ENCODE measurements around the gene RIMBP3C. TPM values are rescaled to one million over a fixed set of nuclear protein-coding genes. Genes with fewer than 3 reads are reported as not detected.
A peak's percentile ranks its signal among the peaks of the same experiment; 100 is the strongest.
"Not testable (repeated sequence)": the region's sequence is repeated elsewhere in the genome, so short reads cannot be mapped to it uniquely, and the experiment has no call there.

Gene RIMBP3C
- total RNA-seq, 3 donors from 2014 or later: 0.15 TPM; not detected in 2

DNA sequence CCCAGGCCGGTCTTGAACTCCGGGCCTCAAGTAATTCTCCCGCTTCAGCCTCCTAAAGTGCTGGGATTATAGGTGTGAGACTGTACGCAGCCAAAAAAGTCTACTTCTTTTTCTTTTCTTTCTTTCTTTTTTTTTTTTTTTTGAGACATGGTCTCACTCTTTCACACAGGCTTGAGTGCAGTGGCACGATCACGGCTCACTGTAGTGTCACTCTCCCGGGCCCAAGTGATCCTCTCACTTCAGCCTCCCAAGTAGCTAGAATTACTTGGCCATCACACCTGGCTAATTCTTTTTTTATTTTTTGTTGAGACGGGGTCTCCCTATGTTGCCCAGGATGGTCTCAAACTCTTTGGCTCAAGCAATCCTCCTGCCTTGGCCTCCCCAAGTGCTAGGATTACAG lies 12.7 kb upstream of the RIMBP3C start:
- Histone ChIP-seq H3K27me3 (no peaks in the 10 kb centered on the region), H3K4me1 (no peaks in the 10 kb centered on the region), H3K36me3 (no peaks in the 10 kb centered on the region), H3K4me3 (no peak overlapping the region), H3K9me3 (no peaks in the 10 kb centered on the region), H3K27ac (no peak overlapping the region)
- TF ChIP-seq, protein P1, sequence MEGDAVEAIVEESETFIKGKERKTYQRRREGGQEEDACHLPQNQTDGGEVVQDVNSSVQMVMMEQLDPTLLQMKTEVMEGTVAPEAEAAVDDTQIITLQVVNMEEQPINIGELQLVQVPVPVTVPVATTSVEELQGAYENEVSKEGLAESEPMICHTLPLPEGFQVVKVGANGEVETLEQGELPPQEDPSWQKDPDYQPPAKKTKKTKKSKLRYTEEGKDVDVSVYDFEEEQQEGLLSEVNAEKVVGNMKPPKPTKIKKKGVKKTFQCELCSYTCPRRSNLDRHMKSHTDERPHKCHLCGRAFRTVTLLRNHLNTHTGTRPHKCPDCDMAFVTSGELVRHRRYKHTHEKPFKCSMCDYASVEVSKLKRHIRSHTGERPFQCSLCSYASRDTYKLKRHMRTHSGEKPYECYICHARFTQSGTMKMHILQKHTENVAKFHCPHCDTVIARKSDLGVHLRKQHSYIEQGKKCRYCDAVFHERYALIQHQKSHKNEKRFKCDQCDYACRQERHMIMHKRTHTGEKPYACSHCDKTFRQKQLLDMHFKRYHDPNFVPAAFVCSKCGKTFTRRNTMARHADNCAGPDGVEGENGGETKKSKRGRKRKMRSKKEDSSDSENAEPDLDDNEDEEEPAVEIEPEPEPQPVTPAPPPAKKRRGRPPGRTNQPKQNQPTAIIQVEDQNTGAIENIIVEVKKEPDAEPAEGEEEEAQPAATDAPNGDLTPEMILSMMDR (IDR thresholded peaks at IDR 0.05): no peak
- no peak for DNase-seq (ENCODE audit: low spot score in 2 of 2)
- intact Hi-C loops (cut with DNase I; ENCODE audit: low total_unique reads): no loop called here

DNA sequence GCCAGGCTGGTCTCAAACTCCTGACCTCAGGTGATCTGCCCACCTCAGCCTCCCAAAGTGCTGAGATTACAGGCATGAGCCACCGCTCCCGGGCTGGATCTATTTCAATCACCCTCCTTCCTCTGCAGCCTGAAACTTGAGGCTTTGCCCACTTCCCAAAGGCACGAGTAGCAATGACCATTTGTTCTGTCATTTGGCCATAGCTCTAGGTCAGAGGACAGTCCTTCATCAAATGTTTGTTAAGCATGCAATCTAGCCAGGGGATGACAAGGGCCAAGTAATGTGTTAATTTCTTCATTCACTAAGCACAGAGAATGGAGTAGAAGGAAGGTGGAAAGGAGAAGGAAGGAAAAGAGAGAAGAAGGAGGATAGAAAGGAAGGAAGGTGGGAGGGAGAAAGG lies 9.4 kb upstream of the RIMBP3C start:
- intact Hi-C loops (cut with DNase I; ENCODE audit: low total_unique reads); H3K4me3 ChIP-seq; DNase-seq (ENCODE audit: low spot score in 2 of 2); H3K4me1 ChIP-seq; H3K27me3 ChIP-seq; H3K27ac ChIP-seq; H3K9me3 ChIP-seq; H3K36me3 ChIP-seq: not testable (repeated sequence)

DNA sequence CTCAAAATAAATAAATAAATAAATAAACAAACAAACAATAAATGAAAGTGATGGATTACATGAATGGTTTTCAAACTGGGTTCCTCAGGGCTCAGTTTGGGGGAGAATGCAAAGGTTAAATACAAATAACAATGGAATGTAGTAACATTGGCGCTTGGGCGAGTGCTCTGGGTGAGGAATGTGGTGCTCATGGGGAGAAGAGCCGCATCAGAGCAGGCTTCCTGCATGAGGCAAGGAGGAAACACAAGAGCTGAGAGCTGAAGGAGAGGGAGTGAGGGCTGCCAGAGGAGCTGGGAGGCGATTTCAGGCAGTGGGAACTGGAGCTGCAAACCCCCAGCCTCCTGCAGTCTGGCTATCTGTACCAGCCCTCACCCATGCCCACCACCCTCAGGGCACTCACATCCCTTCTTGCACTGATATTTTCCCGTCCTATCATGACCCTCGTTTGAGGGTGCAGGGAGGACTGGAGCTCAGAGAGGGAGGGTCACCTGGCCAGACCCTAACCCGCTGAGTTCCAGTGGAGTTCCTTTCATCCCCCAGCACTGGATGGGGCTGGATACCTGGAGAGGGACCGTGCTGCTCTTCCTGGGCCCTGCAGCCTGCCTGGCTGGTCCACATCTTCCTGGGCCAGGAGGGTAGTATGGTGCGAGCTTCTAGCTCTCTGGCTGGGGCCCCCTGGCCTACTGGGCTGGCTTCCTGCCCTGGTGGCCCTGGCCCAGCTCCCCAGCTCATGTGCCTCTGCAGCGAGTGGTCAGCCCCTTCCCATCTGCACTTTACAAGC lies 8.3 kb upstream of the RIMBP3C start:
- H3K9me3 ChIP-seq; H3K36me3 ChIP-seq; H3K4me3 ChIP-seq; H3K27me3 ChIP-seq; intact Hi-C loops (cut with DNase I; ENCODE audit: low total_unique reads); H3K4me1 ChIP-seq; H3K27ac ChIP-seq: not testable (repeated sequence)
- DNase-seq (ENCODE audit: low spot score in 2 of 2): peak in 1 of 2 donors; percentile 9

DNA sequence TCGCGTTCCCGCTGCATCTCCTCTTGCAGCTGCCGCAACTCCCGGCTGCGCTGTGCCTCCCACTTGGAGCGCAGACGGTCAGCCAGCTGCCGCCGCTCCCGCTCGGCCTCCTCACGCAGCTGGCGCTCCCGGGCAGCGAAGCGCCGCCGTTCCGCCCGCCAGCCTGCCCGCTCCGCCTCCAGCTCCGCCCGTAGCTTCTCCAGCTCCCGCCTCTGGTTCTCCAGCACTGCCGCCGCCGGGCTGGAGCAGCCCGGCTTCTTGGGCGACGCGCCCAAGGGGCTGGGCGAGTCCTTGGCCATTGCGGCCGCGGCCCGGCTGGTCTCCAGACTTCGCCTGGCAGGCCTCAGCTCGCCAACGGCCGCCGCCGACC lies 598 bp downstream of the RIMBP3C start:
- intact Hi-C loops (cut with DNase I; ENCODE audit: low total_unique reads): not testable (repeated sequence)

DNA sequence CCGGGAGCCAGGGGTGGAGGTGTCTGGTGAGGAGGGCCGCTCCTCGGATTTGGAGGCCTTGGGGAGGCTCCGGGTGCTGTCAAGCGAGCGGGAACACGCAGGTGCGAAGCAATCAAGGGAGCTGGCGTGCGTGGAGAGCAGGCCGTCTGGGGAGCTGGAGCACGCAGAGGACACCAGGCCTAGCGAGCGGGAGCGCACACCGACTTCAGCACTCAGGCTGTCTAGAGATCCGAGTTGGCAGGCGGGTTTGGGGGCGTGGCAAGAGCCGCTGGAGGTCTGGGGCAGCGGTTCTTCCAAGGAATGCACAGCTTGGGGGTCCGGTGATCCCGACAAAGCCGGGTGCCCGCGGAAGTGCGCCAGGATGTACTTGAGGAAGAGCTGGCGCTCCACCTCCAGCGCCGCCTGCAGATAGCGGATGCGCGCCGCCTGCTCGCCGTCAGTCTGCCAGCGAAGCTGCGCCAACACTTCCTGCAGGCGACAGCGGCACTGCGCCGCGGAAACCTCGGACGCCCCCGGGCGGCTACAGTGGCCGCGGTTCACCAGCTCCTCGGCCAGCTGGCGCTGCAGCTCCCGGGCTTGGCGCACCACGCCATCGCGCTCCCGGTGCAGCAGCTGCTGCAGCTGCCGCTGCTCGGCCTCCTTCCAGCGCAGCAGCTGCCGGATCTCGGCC lies 1.1 kb downstream of the RIMBP3C start:
- H3K36me3 ChIP-seq; intact Hi-C loops (cut with DNase I; ENCODE audit: low total_unique reads); DNase-seq (ENCODE audit: low spot score in 2 of 2); H3K27ac ChIP-seq; H3K9me3 ChIP-seq; H3K27me3 ChIP-seq; H3K4me1 ChIP-seq; H3K4me3 ChIP-seq: not testable (repeated sequence)

More for the DNA sequence above, 598 bp downstream of the RIMBP3C start:
- not testable (repeated sequence) for H3K27ac ChIP-seq; H3K4me1 ChIP-seq; H3K4me3 ChIP-seq; H3K9me3 ChIP-seq; H3K36me3 ChIP-seq; H3K27me3 ChIP-seq; DNase-seq (ENCODE audit: low spot score in 2 of 2)

DNA sequence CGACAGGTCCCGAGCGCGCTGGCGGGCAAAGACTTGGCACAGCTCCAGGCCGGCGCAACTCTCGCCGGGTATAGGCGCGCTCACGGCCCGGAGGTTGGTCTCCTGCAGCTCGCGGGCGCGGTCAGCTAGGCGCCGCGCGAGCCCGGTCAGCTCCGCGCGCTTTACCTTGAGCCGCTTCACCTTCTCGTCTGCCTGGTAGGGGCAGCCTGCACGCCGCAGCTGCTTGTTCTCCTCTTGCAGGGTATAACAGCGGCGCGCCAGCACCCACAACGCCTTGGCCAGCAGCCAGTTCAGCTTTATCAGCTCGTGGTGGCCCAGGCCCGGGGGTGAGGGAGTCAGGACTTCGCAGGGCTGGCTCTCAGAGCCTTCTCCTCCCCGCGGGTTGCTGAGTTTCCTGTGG lies 1.7 kb downstream of the RIMBP3C start:
- intact Hi-C loops (cut with DNase I; ENCODE audit: low total_unique reads); DNase-seq (ENCODE audit: low spot score in 2 of 2); H3K27me3 ChIP-seq; H3K36me3 ChIP-seq; H3K9me3 ChIP-seq; H3K4me1 ChIP-seq; H3K4me3 ChIP-seq; H3K27ac ChIP-seq: not testable (repeated sequence)

DNA sequence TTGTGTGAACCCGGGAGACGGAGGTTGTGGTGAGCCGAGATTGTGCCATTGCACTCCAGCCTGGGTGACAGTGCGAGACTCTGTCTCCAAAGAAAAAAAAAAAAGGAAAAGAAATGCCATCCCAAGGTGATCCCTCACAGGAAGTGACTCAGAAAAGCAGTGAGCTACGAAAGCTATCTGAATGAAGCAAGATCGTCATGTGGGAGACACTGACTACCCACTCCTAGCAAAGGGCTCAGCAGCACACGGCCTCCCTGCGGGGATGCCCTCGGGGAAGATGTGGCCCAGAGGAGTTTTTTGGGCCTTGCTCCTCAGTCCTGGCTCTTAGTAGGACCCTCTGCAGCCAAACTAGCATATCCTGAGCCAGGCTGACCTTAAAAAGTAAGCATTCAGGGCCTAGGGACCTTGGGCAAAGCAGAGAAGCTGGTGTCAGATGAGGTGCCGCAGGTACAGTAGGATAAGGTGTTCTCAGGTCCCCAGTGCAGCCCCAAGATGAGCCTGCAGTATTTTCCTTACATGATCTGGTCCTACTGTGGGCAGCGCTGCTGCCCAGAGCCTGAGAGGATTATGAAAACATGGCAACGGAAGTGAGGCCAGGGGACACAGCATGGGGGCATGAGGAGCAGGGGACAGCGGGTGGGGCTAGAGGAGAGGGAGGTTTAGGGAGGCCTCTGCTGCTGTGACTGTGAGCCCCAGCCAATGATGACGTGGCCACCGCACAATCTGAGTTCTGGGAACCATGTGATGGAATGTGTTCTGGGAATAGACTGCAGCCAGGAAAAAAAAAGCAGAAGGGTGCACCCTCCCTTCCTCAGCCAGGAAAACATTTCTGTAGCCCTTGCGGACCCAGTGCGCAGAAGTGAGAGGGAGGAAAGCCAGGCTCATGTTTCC lies 6.6 kb downstream of the RIMBP3C start:
- H3K27me3 ChIP-seq; H3K4me1 ChIP-seq; DNase-seq (ENCODE audit: low spot score in 2 of 2); H3K36me3 ChIP-seq; H3K27ac ChIP-seq; H3K4me3 ChIP-seq; H3K9me3 ChIP-seq; intact Hi-C loops (cut with DNase I; ENCODE audit: low total_unique reads): not testable (repeated sequence)

DNA sequence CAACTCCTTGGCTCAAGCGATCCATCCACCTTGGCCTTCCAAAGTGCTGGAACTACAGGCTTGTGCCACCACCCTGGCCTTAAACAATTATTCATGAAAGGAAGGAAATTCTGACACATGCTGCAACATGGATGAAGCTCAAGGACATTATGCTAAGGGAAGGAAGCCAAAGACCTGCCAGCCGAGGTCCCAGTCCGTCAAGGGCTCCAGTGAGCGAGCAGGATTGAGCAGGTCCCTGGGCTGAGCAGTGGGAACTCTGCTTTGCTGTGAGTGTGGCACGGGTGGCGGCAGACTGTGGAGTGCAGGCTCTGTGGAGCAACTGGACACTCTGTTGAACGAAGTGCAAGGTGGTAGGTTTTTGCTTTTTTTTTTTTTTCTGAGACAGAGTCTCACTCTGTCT lies 11.4 kb downstream of the RIMBP3C start:
- H3K36me3 ChIP-seq; intact Hi-C loops (cut with DNase I; ENCODE audit: low total_unique reads); H3K4me1 ChIP-seq; DNase-seq (ENCODE audit: low spot score in 2 of 2); H3K4me3 ChIP-seq; H3K27ac ChIP-seq; H3K27me3 ChIP-seq; H3K9me3 ChIP-seq: not testable (repeated sequence)

DNA sequence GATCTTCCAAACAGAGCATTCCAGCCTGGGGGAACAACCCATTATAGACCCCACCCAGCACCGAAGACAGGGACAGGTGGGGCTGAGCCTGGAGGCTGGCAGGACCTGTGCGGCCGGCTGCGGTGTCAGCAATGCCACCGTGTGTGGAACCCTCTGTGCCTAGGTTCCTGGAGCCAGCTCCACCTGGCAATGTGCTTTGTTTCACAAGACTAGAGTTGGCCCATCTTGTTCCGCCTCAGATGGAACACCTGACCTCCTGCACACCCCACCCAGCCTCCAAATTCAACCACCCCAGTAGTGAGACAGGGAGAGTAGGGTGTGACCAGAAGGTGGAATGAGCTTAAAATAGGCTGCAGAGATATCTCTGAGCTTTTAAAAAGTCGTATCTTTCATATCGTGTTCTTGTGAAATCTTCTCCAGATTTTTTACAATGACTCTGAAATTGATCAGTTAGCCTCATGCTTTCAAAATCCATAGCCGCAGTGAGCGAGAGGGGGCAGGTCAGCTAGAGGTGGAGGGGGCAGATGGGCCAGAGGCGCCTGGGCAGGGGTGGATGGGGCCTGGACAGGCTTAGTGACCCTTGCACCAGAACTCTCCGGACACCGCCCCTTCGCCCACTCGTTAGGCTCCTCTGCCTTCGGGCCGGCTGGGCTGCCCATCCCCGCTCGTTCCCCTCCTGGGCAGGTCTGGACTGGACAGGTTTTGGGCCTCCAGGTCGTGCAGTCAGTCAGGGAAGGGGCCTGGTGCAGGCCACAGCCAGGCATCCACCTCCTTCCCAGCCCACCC lies 18.2 kb downstream of the RIMBP3C start:
- H3K36me3 ChIP-seq; intact Hi-C loops (cut with DNase I; ENCODE audit: low total_unique reads); H3K4me1 ChIP-seq; H3K27me3 ChIP-seq; H3K4me3 ChIP-seq; H3K27ac ChIP-seq; DNase-seq (ENCODE audit: low spot score in 2 of 2); H3K9me3 ChIP-seq: not testable (repeated sequence)

DNA sequence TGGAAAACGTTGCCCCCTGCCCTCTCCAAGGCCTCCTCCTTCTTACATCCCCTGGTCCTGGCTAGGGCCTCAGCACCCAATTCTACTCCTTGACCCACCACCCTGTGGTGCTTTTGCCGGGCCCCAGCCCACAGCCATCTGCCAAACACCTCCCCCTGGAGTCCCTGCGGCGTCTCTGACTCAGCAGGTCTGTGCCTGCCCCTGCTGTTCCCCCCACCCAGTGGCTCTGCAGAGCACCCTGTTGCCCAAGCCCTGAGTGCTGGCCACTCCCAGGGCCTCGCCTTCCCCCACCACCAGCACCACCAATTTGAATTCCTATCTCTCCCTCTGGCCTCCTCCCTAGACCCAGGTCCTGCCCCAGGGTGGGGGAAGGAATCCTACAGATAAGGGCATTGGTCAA lies 19.7 kb downstream of the RIMBP3C start:
- DNase-seq (ENCODE audit: low spot score in 2 of 2); H3K27me3 ChIP-seq; H3K36me3 ChIP-seq; H3K27ac ChIP-seq; H3K4me3 ChIP-seq; H3K4me1 ChIP-seq; H3K9me3 ChIP-seq; intact Hi-C loops (cut with DNase I; ENCODE audit: low total_unique reads): not testable (repeated sequence)

DNA sequence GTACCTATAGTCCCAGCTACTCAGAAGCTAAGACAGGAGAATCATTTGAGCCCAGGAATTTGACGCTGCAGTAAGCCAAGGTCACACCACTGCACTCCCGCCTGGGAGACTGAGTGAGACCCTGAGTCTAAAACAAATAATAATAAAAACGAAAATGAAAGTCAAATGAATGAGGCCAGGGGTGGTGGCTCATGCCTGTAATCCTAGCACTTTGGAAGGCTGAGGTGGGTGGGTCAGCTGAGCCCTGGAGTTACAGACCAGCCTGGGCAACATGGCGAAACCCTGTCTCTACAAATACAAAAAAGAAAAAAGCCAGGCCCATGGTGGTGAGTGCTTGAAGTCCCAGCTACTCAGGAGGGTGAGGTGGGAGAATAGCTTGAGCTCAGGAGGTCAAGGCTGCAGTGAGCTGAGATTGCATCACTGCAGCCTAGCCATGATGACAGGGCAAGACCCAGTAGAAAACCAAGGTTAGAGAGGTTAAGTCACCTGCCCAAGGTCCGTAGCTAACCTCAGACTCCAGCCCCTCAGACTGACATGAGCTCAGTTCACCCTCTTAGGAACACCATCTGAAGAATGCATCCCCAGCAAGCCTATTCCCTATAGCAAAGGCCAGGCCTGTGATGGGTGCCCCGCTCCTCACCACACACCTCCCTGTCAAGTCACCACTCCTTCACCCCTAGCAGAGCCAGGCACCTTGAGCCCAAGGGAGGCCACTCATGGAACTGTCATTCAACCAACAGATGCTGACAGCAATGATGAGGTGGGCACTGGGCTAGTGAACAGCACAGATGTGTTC lies 24.4 kb downstream of the RIMBP3C start:
- H3K9me3 ChIP-seq; DNase-seq (ENCODE audit: low spot score in 2 of 2); H3K27ac ChIP-seq; H3K36me3 ChIP-seq; intact Hi-C loops (cut with DNase I; ENCODE audit: low total_unique reads); H3K4me1 ChIP-seq; H3K27me3 ChIP-seq; H3K4me3 ChIP-seq: not testable (repeated sequence)

Measured in breast epithelium (tissue), 4 donors.